ENCODE data around the gene SCN4A. TPM values are rescaled to one million over a fixed set of nuclear protein-coding genes. Genes with fewer than 3 reads are reported as not detected.

The SCN4A gene
- total RNA-seq, 4 donors from 2014 or later: 0.83 TPM; not detected in 3

- H3K27ac ChIP-seq: no peak overlapping the region
- H3K9me3 ChIP-seq: no peaks in the 10 kb centered on the region
- H3K4me3 ChIP-seq: no peak overlapping the region
- TF ChIP-seq CTCF (IDR thresholded peaks at IDR 0.05): no peak
- no peak for TF ChIP-seq POLR2A (IDR thresholded peaks at IDR 0.05)
- peaks cover 0 to 18% (median 8%) of the 10 kb centered on the region in 4 donors for H3K4me1 ChIP-seq
- no peaks in the 10 kb centered on the region for H3K27me3 ChIP-seq
- peak in 1 of 3 donors; percentile 43 for DNase-seq
- no peaks in the 10 kb centered on the region for H3K36me3 ChIP-seq
Observed at GRCh38 chr17:63996430-63997182, 23.9 kb upstream of the SCN4A start.

GRCh38 chr17:63995626-63996025 lies 22.9 kb upstream of the SCN4A start:
- Histone ChIP-seq H3K27me3 (no peaks in the 10 kb centered on the region), H3K4me1 (peaks cover 0 to 20% (median 8%) of the 10 kb centered on the region in 4 donors), H3K27ac (no peak overlapping the region), H3K9me3 (no peaks in the 10 kb centered on the region), H3K36me3 (no peaks in the 10 kb centered on the region), H3K4me3 (no peak overlapping the region)
- TF ChIP-seq CTCF (IDR thresholded peaks at IDR 0.05): no peak
- TF ChIP-seq POLR2A (IDR thresholded peaks at IDR 0.05): no peak
- DNase-seq: peak in 1 of 3 donors; percentile 34

- H3K36me3 ChIP-seq: no peaks in the 10 kb centered on the region
- TF ChIP-seq POLR2A (IDR thresholded peaks at IDR 0.05) (no peak), CTCF (IDR thresholded peaks at IDR 0.05) (no peak)
- H3K27ac ChIP-seq: no peak overlapping the region
- H3K4me3 ChIP-seq: no peak overlapping the region
- H3K9me3 ChIP-seq: no peaks in the 10 kb centered on the region
- DNase-seq: peak in 2 of 3 donors; percentile 43 to 45
- peaks cover 0 to 18% (median 8%) of the 10 kb centered on the region in 4 donors for H3K4me1 ChIP-seq
- H3K27me3 ChIP-seq: no peaks in the 10 kb centered on the region
Observed at GRCh38 chr17:63993368-63993985, 20.8 kb upstream of the SCN4A start.

- Histone ChIP-seq H3K36me3 (no peaks in the 10 kb centered on the region), H3K9me3 (no peaks in the 10 kb centered on the region), H3K4me3 (no peak overlapping the region), H3K27me3 (no peaks in the 10 kb centered on the region), H3K27ac (no peak overlapping the region), H3K4me1 (peaks cover 0 to 7% (median 3%) of the 10 kb centered on the region in 4 donors)
- TF ChIP-seq CTCF (IDR thresholded peaks at IDR 0.05) (no peak), POLR2A (IDR thresholded peaks at IDR 0.05) (no peak)
- no peak for DNase-seq
Observed at GRCh38 chr17:63991611-63992010, 18.9 kb upstream of the SCN4A start.

GRCh38 chr17:63989622-63990345 lies 17.1 kb upstream of the SCN4A start:
- no peak for TF ChIP-seq CTCF (IDR thresholded peaks at IDR 0.05)
- Histone ChIP-seq H3K27me3 (no peaks in the 10 kb centered on the region), H3K4me3 (no peak overlapping the region), H3K4me1 (peaks cover 0 to 14% (median 3%) of the 10 kb centered on the region in 4 donors), H3K36me3 (no peaks in the 10 kb centered on the region), H3K9me3 (no peaks in the 10 kb centered on the region), H3K27ac (no peak overlapping the region)
- peak in 1 of 3 donors; percentile 32 for DNase-seq

All from Peyer's patch (tissue), 4 donors.